ENCODE results near the gene MAGEB3. TPM values are rescaled to one million over a fixed set of nuclear protein-coding genes. Genes with fewer than 3 reads are reported as not detected.

MAGEB3 gene
- total RNA-seq, 1 experiment from 2014 or later, result not detected

DNA sequence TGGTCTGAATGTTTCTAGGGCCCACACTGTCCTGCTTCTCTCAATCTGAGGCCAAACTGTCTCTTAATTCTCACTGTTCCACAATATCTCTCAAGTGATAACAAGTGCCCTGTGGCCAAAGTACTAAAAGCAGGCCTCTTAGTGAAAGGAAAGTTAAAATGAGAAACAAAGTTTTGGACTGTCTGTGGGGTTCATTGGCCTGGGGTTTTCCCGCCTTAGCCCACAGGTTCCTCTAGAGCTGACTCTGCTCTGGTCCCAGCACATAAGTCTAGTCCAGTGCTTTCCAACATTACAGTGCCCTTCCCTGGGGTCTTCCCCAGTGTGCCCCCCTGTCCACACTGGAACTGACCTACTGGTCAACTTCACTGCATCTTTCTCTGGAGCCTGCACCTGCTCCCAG lies 22.8 kb downstream of the MAGEB3 start:
- ChIA-PET RAD21 (ENCODE audit: low non-redundant PET in 1 of 2, low total read pairs in 2 of 2, uncharacterized antibody in 2 of 2, unreplicated experiment in 2 of 2) (no interaction called here), CTCF (no interaction called here), POLR2A (no interaction called here)
- Histone ChIP-seq H3K36me3 (ENCODE audit: control insufficient read depth in 1 of 2, insufficient read depth in 2 of 2, low read length in 2 of 2) (no peaks in the 10 kb centered on the region), H2AFZ (ENCODE audit: low read depth, low read length, poor library complexity, severe bottlenecking) (no peak overlapping the region), H3K79me2 (ENCODE audit: insufficient read depth, low read length) (no peaks in the 10 kb centered on the region), H3K9me3 (ENCODE audit: control insufficient read depth in 1 of 2, insufficient read depth in 1 of 2, low read depth in 1 of 2, low read length in 2 of 2) (no peaks in the 10 kb centered on the region), H3K4me1 (ENCODE audit: control insufficient read depth in 1 of 2, insufficient read depth in 2 of 2, low read length in 2 of 2) (no peaks in the 10 kb centered on the region), H3K27me3 (ENCODE audit: insufficient read depth, low read length) (no peaks in the 10 kb centered on the region), H3K4me2 (ENCODE audit: low read length) (no peak overlapping the region), H3K9ac (ENCODE audit: low read length) (no peak overlapping the region), H4K20me1 (ENCODE audit: insufficient read depth) (no peaks in the 10 kb centered on the region), H3K9me2 (ENCODE audit: insufficient read depth) (no peaks in the 10 kb centered on the region), H3K4me3 (replicated peaks in 1 of 2; ENCODE audit: low read depth in 1 of 2, low read length in 2 of 2) (no peak overlapping the region), H3K27ac (ENCODE audit: low read depth, low read length) (no peak overlapping the region)
- DNase-seq (ENCODE audit: low read depth, low spot score) (no peak), ATAC-seq (no peak)
- no TSS peak for BruUV-seq (replicated peaks)
- TF ChIP-seq POLR2A (IDR thresholded peaks at IDR 0.05; ENCODE audit: borderline replicate concordance, extremely low read depth, insufficient read depth, insufficient read length) (no peak), YY1 (IDR thresholded peaks at IDR 0.05; ENCODE audit: extremely low read depth, insufficient replicate concordance, low read depth, low read length) (no peak), ZFX (IDR thresholded peaks at IDR 0.05) (no peak)
- intact Hi-C loops (cut with micrococcal nuclease), result no loop called here

GRCh38 chrX:30259927-30260326 lies 29.5 kb downstream of the MAGEB3 start:
- intact Hi-C loops (cut with micrococcal nuclease), result no loop called here
- Histone ChIP-seq H3K27me3 (ENCODE audit: insufficient read depth, low read length) (no peaks in the 10 kb centered on the region), H3K9me2 (ENCODE audit: insufficient read depth) (no peaks in the 10 kb centered on the region), H3K9ac (ENCODE audit: low read length) (no peak overlapping the region), H3K79me2 (ENCODE audit: insufficient read depth, low read length) (no peaks in the 10 kb centered on the region), H3K27ac (ENCODE audit: low read depth, low read length) (no peak overlapping the region), H4K20me1 (ENCODE audit: insufficient read depth) (no peaks in the 10 kb centered on the region), H3K4me2 (ENCODE audit: low read length) (no peak overlapping the region), H2AFZ (ENCODE audit: low read depth, low read length, poor library complexity, severe bottlenecking) (no peak overlapping the region), H3K4me1 (ENCODE audit: control insufficient read depth in 1 of 2, insufficient read depth in 2 of 2, low read length in 2 of 2) (no peaks in the 10 kb centered on the region), H3K4me3 (replicated peaks in 1 of 2; ENCODE audit: low read depth in 1 of 2, low read length in 2 of 2) (no peak overlapping the region), H3K9me3 (ENCODE audit: control insufficient read depth in 1 of 2, insufficient read depth in 1 of 2, low read depth in 1 of 2, low read length in 2 of 2) (no peaks in the 10 kb centered on the region), H3K36me3 (ENCODE audit: control insufficient read depth in 1 of 2, insufficient read depth in 2 of 2, low read length in 2 of 2) (no peaks in the 10 kb centered on the region)
- POLR2A ChIA-PET, result no interaction called here
- CTCF ChIA-PET, result no interaction called here
- TF ChIP-seq CBX3 (IDR thresholded peaks at IDR 0.05; ENCODE audit: low read depth) (no peak), EZH2 (IDR thresholded peaks at IDR 0.05) (no peak), CEBPB (IDR thresholded peaks at IDR 0.05; ENCODE audit: low read depth) (no peak), ZFX (IDR thresholded peaks at IDR 0.05) (no peak), SRF (IDR thresholded peaks at IDR 0.05; ENCODE audit: low read depth) (no peak), YY1 (IDR thresholded peaks at IDR 0.05; ENCODE audit: extremely low read depth, insufficient replicate concordance, low read depth, low read length) (no peak)
- TF ChIP-seq, protein P1, sequence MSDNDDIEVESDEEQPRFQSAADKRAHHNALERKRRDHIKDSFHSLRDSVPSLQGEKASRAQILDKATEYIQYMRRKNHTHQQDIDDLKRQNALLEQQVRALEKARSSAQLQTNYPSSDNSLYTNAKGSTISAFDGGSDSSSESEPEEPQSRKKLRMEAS (IDR thresholded peaks at IDR 0.05), result no peak
- DNase-seq (ENCODE audit: low read depth, low spot score) (no peak), ATAC-seq (no peak)
- RAD21 ChIA-PET (ENCODE audit: low non-redundant PET in 1 of 2, low total read pairs in 2 of 2, uncharacterized antibody in 2 of 2, unreplicated experiment in 2 of 2), result no interaction called here
- BruUV-seq (replicated peaks), result no TSS peak
